NCI-H2029 (cell line): ENCODE measurements around the gene CNTNAP2.
A peak's percentile ranks its signal among the peaks of the same experiment; 100 is the strongest.

ENCODE experiments used
- DNase-seq: peaks from one replicate; lab custom pipeline; 2025; lab: John Stamatoyannopoulos, UW

CNTNAP2 gene

GRCh38 chr7:148028165-148028564 is 1911.6 kb downstream of the CNTNAP2 start:
- no peak for DNase-seq

- no peak for DNase-seq
These were observed 1914.4 kb downstream of the CNTNAP2 start for GRCh38 chr7:148031019-148031418.

GRCh38 chr7:148031811-148032210 is 1915.2 kb downstream of the CNTNAP2 start:
- no peak for DNase-seq

- DNase-seq: no peak
These were observed 1919.3 kb downstream of the CNTNAP2 start for GRCh38 chr7:148035950-148036349.

- no peak for DNase-seq
These were observed 1920.4 kb downstream of the CNTNAP2 start for GRCh38 chr7:148037044-148037443.

- no peak for DNase-seq
These were observed 1924.6 kb downstream of the CNTNAP2 start for GRCh38 chr7:148041156-148041555.

GRCh38 chr7:148042935-148043631 is 1926.5 kb downstream of the CNTNAP2 start:
- DNase-seq: peak; percentile 73

- peak; percentile 95 for DNase-seq
These were observed 1927.6 kb downstream of the CNTNAP2 start for GRCh38 chr7:148044173-148044572.

GRCh38 chr7:148045521-148045920 is 1928.9 kb downstream of the CNTNAP2 start:
- peak; percentile 86 for DNase-seq

- no peak for DNase-seq
These were observed 1932.5 kb downstream of the CNTNAP2 start for GRCh38 chr7:148049068-148049467.

GRCh38 chr7:148050492-148051158 is 1934.0 kb downstream of the CNTNAP2 start:
- peak; percentile 55 for DNase-seq

GRCh38 chr7:148056406-148056805 is 1939.8 kb downstream of the CNTNAP2 start:
- no peak for DNase-seq

- peak; percentile 89 for DNase-seq
These were observed 1941.5 kb downstream of the CNTNAP2 start for GRCh38 chr7:148058092-148058491.

- no peak for DNase-seq
These were observed 1942.2 kb downstream of the CNTNAP2 start for GRCh38 chr7:148058753-148059152.

- no peak for DNase-seq
These were observed 1944.1 kb downstream of the CNTNAP2 start for GRCh38 chr7:148060724-148061123.

GRCh38 chr7:148078111-148078510 is 1961.5 kb downstream of the CNTNAP2 start:
- peak; percentile 20 for DNase-seq

GRCh38 chr7:148079206-148080080 is 1962.8 kb downstream of the CNTNAP2 start:
- no peak for DNase-seq

- DNase-seq: no peak
These were observed 1966.8 kb downstream of the CNTNAP2 start for GRCh38 chr7:148083448-148083847.

GRCh38 chr7:148084138-148084537 is 1967.5 kb downstream of the CNTNAP2 start:
- peak; percentile 59 for DNase-seq

- DNase-seq: no peak
These were observed 1975.3 kb downstream of the CNTNAP2 start for GRCh38 chr7:148091882-148092281.

- DNase-seq: no peak
These were observed 1977.0 kb downstream of the CNTNAP2 start for GRCh38 chr7:148093375-148094166.

GRCh38 chr7:148095066-148095465 is 1978.5 kb downstream of the CNTNAP2 start:
- DNase-seq: no peak
